Measurements from ENCODE around the gene PTPRT.

Gene PTPRT

DNA sequence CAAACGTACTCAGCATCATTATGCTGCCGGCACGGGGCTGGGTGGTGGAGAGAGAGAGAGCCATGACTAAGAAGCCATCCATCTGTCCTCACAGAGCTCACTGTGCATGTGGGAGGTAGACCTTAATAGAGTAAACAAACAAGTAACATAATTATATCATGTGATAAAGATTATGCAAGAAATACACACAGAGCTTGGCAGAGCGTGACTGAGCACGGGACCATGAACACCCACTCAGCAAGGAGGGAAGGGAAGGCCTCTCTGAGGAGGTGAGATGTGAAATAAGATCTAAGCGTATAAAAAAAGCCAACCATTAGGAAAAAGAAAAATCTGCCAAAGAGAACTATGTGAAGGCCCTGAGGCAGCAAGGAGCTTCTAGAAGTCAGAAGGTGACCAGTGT lies 207.5 kb downstream of the PTPRT start:
- DNase-seq (ENCODE audit: insufficient read length) (no peak), FAIRE-seq (no peak)
- no peak for TF ChIP-seq POLR2AphosphoS5 (IDR thresholded peaks at IDR 0.05; ENCODE audit: low read depth, low read length)
- no peak for TF ChIP-seq TAF1 (IDR thresholded peaks at IDR 0.05; ENCODE audit: borderline replicate concordance, low read depth, low read length)
- no peak for TF ChIP-seq POLR2A (IDR thresholded peaks at IDR 0.05; ENCODE audit: low read depth, low read length)

DNA sequence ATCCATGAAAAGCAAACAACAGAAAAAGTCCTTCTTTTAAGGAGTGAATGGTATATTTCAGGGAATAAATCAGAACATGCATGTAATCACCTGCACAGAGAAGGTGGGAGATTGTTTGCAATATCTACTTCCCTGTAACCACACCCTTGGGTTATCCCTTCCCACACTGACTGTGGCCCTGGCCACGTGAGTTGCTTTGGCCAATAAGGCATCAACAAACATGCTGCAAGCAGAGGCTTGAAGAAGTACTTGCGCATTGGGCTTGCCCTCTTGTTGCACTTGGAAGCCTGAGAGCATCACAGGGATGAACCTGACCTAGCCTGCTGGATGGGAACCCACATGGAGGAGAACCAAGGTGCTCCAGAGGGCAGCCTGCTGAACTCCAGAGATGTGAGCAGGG lies 208.5 kb downstream of the PTPRT start:
- TF ChIP-seq POLR2AphosphoS5 (IDR thresholded peaks at IDR 0.05; ENCODE audit: low read depth, low read length) (no peak), TAF1 (IDR thresholded peaks at IDR 0.05; ENCODE audit: borderline replicate concordance, low read depth, low read length) (no peak), POLR2A (IDR thresholded peaks at IDR 0.05; ENCODE audit: low read depth, low read length) (no peak)
- DNase-seq (ENCODE audit: insufficient read length) (no peak), FAIRE-seq (no peak)

DNA sequence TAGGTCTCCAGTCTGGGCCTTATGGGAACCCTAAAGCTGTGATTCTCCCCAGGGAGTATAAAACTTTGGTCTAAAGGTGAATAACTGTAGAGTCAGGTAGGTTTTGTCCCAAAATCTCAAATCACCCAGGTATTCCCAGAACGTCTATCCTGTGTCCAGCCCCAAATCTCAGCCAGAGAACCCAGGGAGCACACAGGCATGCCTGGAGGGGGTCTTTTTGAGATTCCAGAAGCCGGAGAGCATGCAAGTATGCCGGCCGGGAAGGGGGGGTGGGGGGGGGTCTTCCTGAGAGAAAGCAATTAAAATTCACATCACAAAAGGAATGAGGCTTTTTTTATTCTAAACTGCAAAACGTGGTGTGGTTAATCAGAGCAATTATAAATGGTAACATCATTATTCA lies 210.0 kb downstream of the PTPRT start:
- no peak for TF ChIP-seq POLR2AphosphoS5 (IDR thresholded peaks at IDR 0.05; ENCODE audit: low read depth, low read length)
- no peak for TF ChIP-seq POLR2A (IDR thresholded peaks at IDR 0.05; ENCODE audit: low read depth, low read length)
- TF ChIP-seq TAF1 (IDR thresholded peaks at IDR 0.05; ENCODE audit: borderline replicate concordance, low read depth, low read length) = no peak
- FAIRE-seq (no peak), DNase-seq (ENCODE audit: insufficient read length) (no peak)

DNA sequence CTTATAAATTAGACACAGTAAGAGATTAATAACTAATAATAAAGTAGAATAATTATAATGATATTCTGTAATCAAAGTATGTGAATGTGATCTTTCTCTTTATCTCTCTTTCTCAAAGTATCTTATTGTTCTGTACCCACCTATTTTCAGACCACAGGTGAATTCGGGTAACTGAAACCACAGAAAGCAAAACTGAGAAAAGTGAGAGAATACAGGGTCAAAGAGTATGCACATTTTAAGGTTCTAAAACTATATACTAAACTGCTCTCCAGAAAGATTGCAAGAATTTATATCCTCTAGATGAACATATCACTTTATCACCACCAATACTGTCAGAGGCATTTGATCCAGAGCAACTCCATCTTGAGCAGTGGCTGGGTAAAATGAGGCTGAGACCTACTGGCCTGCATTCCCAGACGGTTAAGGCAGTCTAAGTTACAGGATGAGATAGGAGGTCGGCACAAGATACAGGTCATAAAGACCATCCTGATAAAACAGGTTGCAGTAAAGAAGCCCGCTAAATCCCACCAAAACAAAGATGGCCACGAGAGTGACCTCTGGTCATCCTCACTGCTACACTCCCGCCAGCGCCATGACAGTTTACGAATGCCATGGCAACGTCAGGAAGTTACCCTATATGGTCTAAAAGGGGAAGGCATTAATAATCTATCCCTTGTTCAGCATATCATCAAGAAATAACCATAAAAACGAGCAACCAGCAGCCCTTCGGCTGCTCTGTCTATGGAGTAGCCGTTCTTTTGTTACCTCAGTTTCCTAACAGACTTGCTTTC lies 211.3 kb downstream of the PTPRT start:
- TF ChIP-seq TAF1 (IDR thresholded peaks at IDR 0.05; ENCODE audit: borderline replicate concordance, low read depth, low read length) (no peak), POLR2A (IDR thresholded peaks at IDR 0.05; ENCODE audit: low read depth, low read length) (no peak), POLR2AphosphoS5 (IDR thresholded peaks at IDR 0.05; ENCODE audit: low read depth, low read length) (no peak)
- no peak for FAIRE-seq

DNA sequence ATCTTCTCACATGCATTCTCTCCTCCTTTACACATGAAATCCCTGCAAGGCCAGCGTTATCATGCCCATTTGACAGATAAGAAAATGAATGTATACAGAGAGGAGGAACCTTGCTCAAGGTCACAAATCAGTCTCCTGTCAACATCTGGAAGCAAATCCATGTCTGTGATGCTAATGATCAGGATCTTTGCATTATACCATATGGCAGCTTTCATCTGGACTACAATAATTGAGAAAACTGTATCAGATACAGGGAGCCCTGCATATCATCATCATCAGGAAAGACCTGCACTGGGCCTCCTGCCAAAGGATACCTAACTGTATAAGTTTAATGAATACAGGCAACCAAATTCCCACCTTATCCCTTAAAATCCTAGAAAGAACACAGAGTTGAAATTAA lies 213.7 kb downstream of the PTPRT start:
- TF ChIP-seq POLR2AphosphoS5 (IDR thresholded peaks at IDR 0.05; ENCODE audit: low read depth, low read length) (no peak), TAF1 (IDR thresholded peaks at IDR 0.05; ENCODE audit: borderline replicate concordance, low read depth, low read length) (no peak), POLR2A (IDR thresholded peaks at IDR 0.05; ENCODE audit: low read depth, low read length) (no peak)
- DNase-seq (ENCODE audit: insufficient read length) (no peak), FAIRE-seq (no peak)

More for the DNA sequence above, 211.3 kb downstream of the PTPRT start:
- no peak for DNase-seq (ENCODE audit: insufficient read length)

DNA sequence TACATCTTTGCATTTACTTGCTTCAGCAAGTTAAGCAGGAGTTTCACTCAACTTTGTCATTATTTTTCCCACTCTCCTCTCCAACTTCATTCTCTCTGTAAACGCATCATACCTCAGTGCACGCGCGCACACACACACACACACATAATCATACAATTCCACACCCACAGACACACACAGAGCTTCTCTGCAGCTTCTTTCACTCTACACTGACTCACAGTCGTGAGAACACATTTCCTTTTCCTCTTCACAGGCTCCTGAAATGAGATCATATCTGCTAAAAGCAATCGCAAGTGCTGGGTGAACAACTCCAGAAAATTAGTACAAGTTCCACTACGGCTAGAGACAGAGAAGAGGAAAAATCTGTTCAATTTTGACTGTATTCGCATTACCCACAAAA lies 215.4 kb downstream of the PTPRT start:
- TF ChIP-seq POLR2AphosphoS5 (IDR thresholded peaks at IDR 0.05; ENCODE audit: low read depth, low read length) (no peak), POLR2A (IDR thresholded peaks at IDR 0.05; ENCODE audit: low read depth, low read length) (no peak), TAF1 (IDR thresholded peaks at IDR 0.05; ENCODE audit: borderline replicate concordance, low read depth, low read length) (no peak)
- FAIRE-seq = no peak
- no peak for DNase-seq (ENCODE audit: insufficient read length)

DNA sequence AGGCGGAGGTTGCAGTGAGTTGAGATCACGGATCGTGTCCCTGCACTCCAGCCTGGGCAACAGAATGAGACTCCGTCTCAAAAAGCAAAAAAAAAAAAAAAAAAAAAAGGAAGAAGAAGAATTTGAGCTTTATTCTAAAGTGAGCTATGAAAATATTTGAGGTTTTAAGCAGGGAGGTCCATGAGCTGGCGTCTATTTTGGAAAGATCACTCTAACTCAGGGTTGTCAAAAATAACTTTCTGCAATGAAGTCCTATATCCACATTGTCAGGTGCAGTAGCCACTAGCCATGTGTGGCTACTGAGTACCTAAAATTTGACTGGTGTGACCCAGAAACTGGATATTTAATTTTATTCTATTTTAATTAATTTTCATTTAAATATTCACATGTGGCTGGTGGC lies 217.1 kb downstream of the PTPRT start:
- no peak for TF ChIP-seq TAF1 (IDR thresholded peaks at IDR 0.05; ENCODE audit: borderline replicate concordance, low read depth, low read length)
- no peak for TF ChIP-seq POLR2A (IDR thresholded peaks at IDR 0.05; ENCODE audit: low read depth, low read length)
- TF ChIP-seq POLR2AphosphoS5 (IDR thresholded peaks at IDR 0.05; ENCODE audit: low read depth, low read length) = no peak
- FAIRE-seq = no peak
- no peak for DNase-seq (ENCODE audit: insufficient read length)

DNA sequence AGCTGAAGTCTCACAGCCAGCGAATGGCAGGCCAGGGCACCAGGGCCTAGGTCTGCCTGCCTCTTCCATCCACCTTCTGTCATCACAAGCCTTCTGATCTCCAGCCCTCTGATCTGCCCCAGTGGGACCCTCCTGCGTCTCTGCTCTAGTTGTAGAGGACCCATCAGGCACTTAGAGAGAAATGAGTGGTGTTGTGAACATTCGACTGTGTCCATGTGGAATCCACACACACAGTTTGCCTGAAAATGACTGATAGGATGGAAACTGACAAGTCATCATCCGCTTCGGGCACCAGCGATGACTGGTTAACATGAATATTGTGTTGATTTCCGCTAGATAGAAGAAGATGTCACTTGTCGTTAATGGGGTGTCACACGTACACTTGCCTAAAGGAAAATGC lies 221.0 kb downstream of the PTPRT start:
- DNase-seq (ENCODE audit: insufficient read length) (no peak), FAIRE-seq (no peak)
- TF ChIP-seq TAF1 (IDR thresholded peaks at IDR 0.05; ENCODE audit: borderline replicate concordance, low read depth, low read length) = no peak
- TF ChIP-seq POLR2A (IDR thresholded peaks at IDR 0.05; ENCODE audit: low read depth, low read length) = no peak
- no peak for TF ChIP-seq POLR2AphosphoS5 (IDR thresholded peaks at IDR 0.05; ENCODE audit: low read depth, low read length)

DNA sequence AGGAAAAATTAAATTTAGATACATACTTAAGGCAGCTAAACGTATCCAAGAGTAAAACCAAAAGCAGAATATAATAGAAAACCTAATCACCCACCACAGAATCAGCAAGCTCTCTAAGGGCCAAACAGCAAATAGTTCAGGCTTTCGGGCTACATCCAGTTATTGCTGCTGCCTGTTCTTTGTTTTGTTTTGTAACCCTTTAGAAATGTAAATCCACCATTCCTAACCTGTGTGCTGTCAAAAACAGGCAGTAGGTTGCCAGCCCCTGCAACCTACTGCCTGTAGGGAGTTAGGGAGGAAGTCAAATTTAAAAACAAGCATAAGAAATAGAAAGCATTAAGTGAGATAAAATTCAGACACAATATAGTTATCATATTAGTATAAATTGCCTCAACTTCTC lies 225.9 kb downstream of the PTPRT start:
- TF ChIP-seq TAF1 (IDR thresholded peaks at IDR 0.05; ENCODE audit: borderline replicate concordance, low read depth, low read length) (no peak), POLR2AphosphoS5 (IDR thresholded peaks at IDR 0.05; ENCODE audit: low read depth, low read length) (no peak), POLR2A (IDR thresholded peaks at IDR 0.05; ENCODE audit: low read depth, low read length) (no peak)
- DNase-seq (ENCODE audit: insufficient read length) (no peak), FAIRE-seq (no peak)

DNA sequence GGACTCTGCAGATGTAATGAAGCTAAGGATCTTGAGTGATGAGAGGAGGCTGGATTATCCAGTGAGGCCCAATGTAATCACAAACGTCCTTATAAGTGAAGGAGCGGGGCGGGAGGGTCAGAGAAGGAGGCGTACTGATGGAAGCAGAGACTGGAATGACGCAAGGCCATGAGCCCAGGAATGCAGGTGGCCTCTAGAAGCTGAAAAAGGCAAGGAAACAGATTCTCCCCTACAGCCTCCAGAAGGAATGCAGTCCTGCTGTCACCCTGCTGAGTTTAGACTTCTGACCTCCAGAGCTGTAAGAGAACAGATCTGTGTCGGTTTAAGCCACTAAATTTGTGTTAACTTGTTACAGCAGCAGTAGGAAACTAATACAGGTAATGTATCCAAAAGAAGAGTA lies 227.9 kb downstream of the PTPRT start:
- FAIRE-seq (no peak), DNase-seq (ENCODE audit: insufficient read length) (no peak)
- TF ChIP-seq POLR2A (IDR thresholded peaks at IDR 0.05; ENCODE audit: low read depth, low read length) (no peak), POLR2AphosphoS5 (IDR thresholded peaks at IDR 0.05; ENCODE audit: low read depth, low read length) (no peak), TAF1 (IDR thresholded peaks at IDR 0.05; ENCODE audit: borderline replicate concordance, low read depth, low read length) (no peak)

DNA sequence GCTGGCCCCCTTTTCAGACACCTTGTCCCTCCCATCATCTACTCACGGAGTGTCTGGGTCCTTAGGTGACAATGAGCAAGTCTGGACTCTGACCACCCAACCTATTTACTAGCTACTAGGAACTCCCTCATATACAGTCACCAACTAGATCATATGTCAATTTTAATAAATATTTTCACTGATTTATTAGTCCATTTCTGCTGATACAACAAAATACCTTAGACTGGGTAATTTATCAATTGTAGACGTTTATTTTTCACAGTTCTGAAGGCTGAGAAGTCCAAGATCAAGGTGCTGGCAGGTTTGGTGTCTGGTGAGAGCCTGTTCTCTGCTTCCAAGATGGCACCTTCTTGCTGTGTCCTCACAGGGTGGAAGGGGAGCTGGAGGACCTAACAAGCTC lies 229.7 kb downstream of the PTPRT start:
- no peak for FAIRE-seq
- TF ChIP-seq TAF1 (IDR thresholded peaks at IDR 0.05; ENCODE audit: borderline replicate concordance, low read depth, low read length) (no peak), POLR2AphosphoS5 (IDR thresholded peaks at IDR 0.05; ENCODE audit: low read depth, low read length) (no peak), POLR2A (IDR thresholded peaks at IDR 0.05; ENCODE audit: low read depth, low read length) (no peak)
- no peak for DNase-seq (ENCODE audit: insufficient read length)

DNA sequence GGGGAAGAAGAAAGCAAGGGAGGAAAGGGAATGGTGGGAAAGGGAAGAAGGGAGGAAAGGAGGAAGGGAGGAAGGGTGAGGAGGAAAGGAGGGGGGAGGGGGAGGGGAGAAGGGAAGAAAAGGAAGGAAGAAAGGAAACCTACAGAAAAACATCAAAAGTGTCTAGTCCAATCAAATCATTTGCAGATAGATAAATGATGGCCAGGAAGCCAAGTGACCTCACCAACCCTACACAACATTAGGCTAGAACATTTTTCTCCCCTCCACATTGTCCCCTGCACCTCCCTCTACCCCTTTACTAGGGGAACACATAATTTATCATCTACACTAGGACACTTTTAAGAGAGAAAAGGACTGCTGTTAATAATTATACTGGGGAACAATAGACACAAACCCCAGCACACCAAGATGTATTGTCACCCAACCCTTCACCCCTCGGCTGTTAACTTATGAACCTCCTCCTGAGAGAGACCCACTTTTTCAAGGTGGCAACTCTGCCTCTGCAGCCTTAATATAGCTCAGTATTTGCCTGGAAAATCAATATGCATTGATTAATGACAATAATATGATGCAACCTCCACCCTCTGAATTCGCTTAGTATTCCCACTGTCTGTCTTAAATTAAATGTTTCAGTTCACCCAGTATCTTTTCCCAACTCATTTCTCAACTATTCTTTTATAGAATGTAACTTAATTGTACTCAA lies 231.2 kb downstream of the PTPRT start:
- FAIRE-seq (no peak), DNase-seq (ENCODE audit: insufficient read length) (no peak)
- TF ChIP-seq TAF1 (IDR thresholded peaks at IDR 0.05; ENCODE audit: borderline replicate concordance, low read depth, low read length) (no peak), POLR2AphosphoS5 (IDR thresholded peaks at IDR 0.05; ENCODE audit: low read depth, low read length) (no peak), POLR2A (IDR thresholded peaks at IDR 0.05; ENCODE audit: low read depth, low read length) (no peak)

All from GM12892 (cell line).